OCI-LY1 (cell line): ENCODE data around the gene ZNF438.

Experiments
- H2AFZ ChIP-seq: fragments of 200-600 bp; sonication (generic), shearing (Covaris generic); 2 replicates; pipeline ENCODE4 v1.6.0; 2014; ENCODE audit warnings: antibody characterized with exemption, mild to moderate bottlenecking, low read length
- H3F3A ChIP-seq: fragments of 200-600 bp; sonication (generic), shearing (Covaris generic); 2 replicates; pipeline ENCODE4 v1.6.0; 2014; ENCODE audit warnings: mild to moderate bottlenecking, antibody characterized with exemption, low read length, moderate library complexity; ENCODE audit not compliant: insufficient read depth
- H3K27ac ChIP-seq: fragments of 200-600 bp; sonication (generic); 2 replicates; pipeline ENCODE4 v1.5.1; 2014; ENCODE audit warnings: low read length, mixed run types, mild to moderate bottlenecking, low read depth; ENCODE audit not compliant: poor library complexity, severe bottlenecking
- H3K27me3 ChIP-seq: fragments of 200-600 bp; sonication (generic); 2 replicates; pipeline ENCODE4 v1.6.0; 2014; ENCODE audit warnings: antibody characterized with exemption, mild to moderate bottlenecking, low read length, moderate library complexity; ENCODE audit not compliant: insufficient read depth
- H3K36me3 ChIP-seq: fragments of 200-600 bp; sonication (generic); 2 replicates; pipeline ENCODE4 v1.6.1; 2014; ENCODE audit warnings: mild to moderate bottlenecking, antibody characterized with exemption, low read length, moderate library complexity, mixed read lengths; ENCODE audit not compliant: insufficient read depth
- H3K4me1 ChIP-seq: fragments of 200-600 bp; sonication (generic); 2 replicates; pipeline ENCODE4 v1.5.1; 2014; ENCODE audit warnings: mild to moderate bottlenecking, low read length, moderate library complexity; ENCODE audit not compliant: insufficient read depth, severe bottlenecking
- H3K4me2 ChIP-seq: fragments of 200-600 bp; sonication (generic), shearing (Covaris generic); 2 replicates; pipeline ENCODE4 v1.6.1; 2014; ENCODE audit warnings: low read length
- H3K4me3 ChIP-seq: fragments of 200-600 bp; sonication (generic); 2 replicates; pipeline ENCODE4 v1.5.1; 2014; ENCODE audit warnings: low read length, low read depth, mild to moderate bottlenecking, mixed read lengths; ENCODE audit not compliant: poor library complexity, severe bottlenecking
- H3K79me2 ChIP-seq: fragments of 200-600 bp; shearing (Covaris generic); 2 replicates; pipeline ENCODE4 v1.6.1; 2016; ENCODE audit warnings: mixed run types, low read length, mixed read lengths; ENCODE audit not compliant: insufficient read depth
- H3K9ac ChIP-seq: fragments of 200-600 bp; sonication (generic), shearing (Covaris generic); 2 replicates; pipeline ENCODE4 v1.6.1; 2014; ENCODE audit warnings: mild to moderate bottlenecking, low read length, mixed read lengths
- H3K9me2 ChIP-seq: fragments of 200-600 bp; sonication (generic), shearing (Covaris generic); 2 replicates; pipeline ENCODE4 v1.6.1; 2014; ENCODE audit warnings: low read depth, mild to moderate bottlenecking, low read length, mixed read lengths
- H3K9me3 ChIP-seq: fragments of 200-600 bp; shearing (Covaris generic); 2 replicates; pipeline ENCODE4 v1.6.1; 2014; ENCODE audit warnings: low read length, mixed read lengths
- H4K20me1 ChIP-seq: fragments of 200-600 bp; sonication (generic), shearing (Covaris generic); 2 replicates; pipeline ENCODE4 v1.6.0; 2016; ENCODE audit warnings: mild to moderate bottlenecking, low read length; ENCODE audit not compliant: insufficient read depth
- CTCF ChIP-seq: fragments of 200-600 bp; sonication (generic), shearing (Covaris generic); IDR thresholded peaks from 2 replicates; pipeline ENCODE4 v1.5.1; 2017; ENCODE audit warnings: mild to moderate bottlenecking, antibody characterized with exemption, low read length, moderate library complexity, mixed read lengths
- EZH2 ChIP-seq: fragments of 200-600 bp; sonication (generic), shearing (Covaris generic); IDR thresholded peaks from 2 replicates; pipeline ENCODE4 v1.8.0; 2017; ENCODE audit warnings: borderline replicate concordance, mixed run types, mild to moderate bottlenecking, antibody characterized with exemption, low read length, moderate library complexity, mixed read lengths

The ZNF438 gene

DNA sequence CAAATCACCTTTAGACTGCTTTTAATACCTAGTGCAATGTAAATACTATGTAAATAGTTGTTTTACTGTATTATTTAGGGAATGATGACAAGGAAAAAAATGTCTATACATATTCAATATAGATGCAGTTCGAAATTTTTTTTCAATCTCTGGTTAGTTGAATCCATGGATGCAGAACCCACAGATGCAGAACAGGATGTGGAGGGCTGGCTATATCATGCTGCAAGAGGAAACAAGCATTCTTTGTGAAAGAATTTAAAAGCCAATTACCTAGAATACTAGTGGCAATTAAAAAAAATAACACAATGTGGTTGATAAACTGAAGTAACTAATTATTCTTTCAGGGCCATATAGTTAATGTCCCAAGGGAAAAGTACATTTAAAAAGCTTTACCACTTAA lies 170.4 kb downstream of the ZNF438 start:
- Histone ChIP-seq H3K79me2 (no peaks in the 10 kb centered on the region), H3K9ac (no peak overlapping the region)

DNA sequence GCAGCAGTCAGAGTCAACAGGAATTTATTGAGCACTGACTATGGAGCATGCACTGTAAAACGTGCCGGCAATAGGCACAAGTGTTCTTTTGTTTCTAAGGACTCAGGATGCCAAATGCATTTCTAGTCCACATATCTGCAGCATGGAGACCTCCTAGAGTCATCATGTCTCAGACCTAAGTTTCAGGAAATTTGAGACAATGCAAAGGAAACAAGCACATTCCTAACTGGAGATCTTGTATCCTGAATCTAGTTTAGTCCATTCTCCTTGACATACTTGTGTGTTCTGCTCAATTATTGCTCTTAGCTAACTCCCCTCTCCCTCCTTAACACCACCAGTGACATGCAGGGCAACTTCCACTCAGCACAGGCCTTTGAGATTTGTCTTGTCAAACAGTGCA lies 173.2 kb downstream of the ZNF438 start:
- Histone ChIP-seq H3K36me3 (no peaks in the 10 kb centered on the region), H3K4me2 (no peak overlapping the region), H3K27me3 (no peaks in the 10 kb centered on the region), H3F3A (no peaks in the 10 kb centered on the region), H3K9ac (no peak overlapping the region), H3K9me3 (no peaks in the 10 kb centered on the region), H3K27ac (no peak overlapping the region), H4K20me1 (no peaks in the 10 kb centered on the region), H3K4me1 (no peaks in the 10 kb centered on the region), H2AFZ (no peak overlapping the region), H3K79me2 (no peaks in the 10 kb centered on the region), H3K9me2 (no peaks in the 10 kb centered on the region), H3K4me3 (no peak overlapping the region)
- TF ChIP-seq CTCF: no peak
- TF ChIP-seq EZH2: no peak

More for the DNA sequence above, 170.4 kb downstream of the ZNF438 start:
- Histone ChIP-seq H3F3A (no peaks in the 10 kb centered on the region), H3K4me2 (no peak overlapping the region), H3K9me2 (no peaks in the 10 kb centered on the region), H3K4me1 (no peaks in the 10 kb centered on the region), H3K36me3 (no peaks in the 10 kb centered on the region), H3K27ac (no peak overlapping the region), H2AFZ (no peak overlapping the region), H3K4me3 (no peak overlapping the region), H3K9me3 (no peaks in the 10 kb centered on the region), H3K27me3 (no peaks in the 10 kb centered on the region), H4K20me1 (no peaks in the 10 kb centered on the region)
- no peak for TF ChIP-seq CTCF
- TF ChIP-seq EZH2: no peak

DNA sequence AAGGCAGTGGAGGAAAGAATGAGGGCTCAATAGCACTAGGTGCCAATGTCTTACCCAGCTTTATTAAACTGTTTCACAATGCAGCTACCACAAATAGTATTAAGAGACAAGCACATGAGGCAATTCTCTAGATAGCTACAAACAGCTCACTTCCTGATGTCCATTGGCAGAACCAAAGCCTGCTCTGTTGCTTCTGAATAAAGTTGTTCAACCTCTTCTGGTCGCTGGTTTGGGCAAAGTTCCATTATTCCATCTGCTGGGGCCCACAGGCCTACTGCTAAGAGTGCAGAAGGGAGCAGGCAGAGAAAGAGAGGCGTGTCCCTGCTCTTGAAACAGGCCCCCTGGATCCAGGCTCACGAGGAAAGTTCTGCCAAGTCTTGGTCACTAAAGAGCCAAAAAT lies 173.9 kb downstream of the ZNF438 start:
- H3K9me2 ChIP-seq: no peaks in the 10 kb centered on the region
- H3F3A ChIP-seq: no peaks in the 10 kb centered on the region
- no peaks in the 10 kb centered on the region for H3K9me3 ChIP-seq
- H4K20me1 ChIP-seq: no peaks in the 10 kb centered on the region
- H3K4me1 ChIP-seq: no peaks in the 10 kb centered on the region
- no peaks in the 10 kb centered on the region for H3K36me3 ChIP-seq
- no peak overlapping the region for H3K4me3 ChIP-seq
- H3K79me2 ChIP-seq: no peaks in the 10 kb centered on the region
- H3K4me2 ChIP-seq: no peak overlapping the region
- H3K9ac ChIP-seq: no peak overlapping the region
- no peaks in the 10 kb centered on the region for H3K27me3 ChIP-seq
- no peak overlapping the region for H3K27ac ChIP-seq
- H2AFZ ChIP-seq: no peak overlapping the region
- TF ChIP-seq EZH2 (no peak), CTCF (no peak)
